Measurements from ENCODE around the gene COBL. TPM values are rescaled to one million over a fixed set of nuclear protein-coding genes. Genes with fewer than 3 reads are reported as not detected.
A peak's percentile ranks its signal among the peaks of the same experiment; 100 is the strongest.

The COBL gene
- total RNA-seq, 1 experiment from 2014 or later: 8.6 TPM

GRCh38 chr7:51249187-51249945 lies 67.2 kb downstream of the COBL start:
- in situ Hi-C loops (cut with HindIII; ENCODE audit: low pct_unique_long_range_greater_than_20kb, low sequenced_read_pairs): no loop called here
- DNase-seq (ENCODE audit: low read depth, low spot score): no peak

GRCh38 chr7:51246258-51247245 lies 70.1 kb downstream of the COBL start:
- in situ Hi-C loops (cut with HindIII; ENCODE audit: low pct_unique_long_range_greater_than_20kb, low sequenced_read_pairs): no loop called here
- no peak for DNase-seq (ENCODE audit: low read depth, low spot score)

GRCh38 chr7:51244885-51245284 lies 71.7 kb downstream of the COBL start:
- no peak for DNase-seq (ENCODE audit: low read depth, low spot score)
- in situ Hi-C loops (cut with HindIII; ENCODE audit: low pct_unique_long_range_greater_than_20kb, low sequenced_read_pairs): no loop called here

- in situ Hi-C loops (cut with HindIII; ENCODE audit: low pct_unique_long_range_greater_than_20kb, low sequenced_read_pairs): no loop called here
- no peak for DNase-seq (ENCODE audit: low read depth, low spot score)
These were observed 72.6 kb downstream of the COBL start for GRCh38 chr7:51244053-51244452.

- in situ Hi-C loops (cut with HindIII; ENCODE audit: low pct_unique_long_range_greater_than_20kb, low sequenced_read_pairs): no loop called here
These were observed 73.0 kb downstream of the COBL start for GRCh38 chr7:51243631-51244030.

DNA sequence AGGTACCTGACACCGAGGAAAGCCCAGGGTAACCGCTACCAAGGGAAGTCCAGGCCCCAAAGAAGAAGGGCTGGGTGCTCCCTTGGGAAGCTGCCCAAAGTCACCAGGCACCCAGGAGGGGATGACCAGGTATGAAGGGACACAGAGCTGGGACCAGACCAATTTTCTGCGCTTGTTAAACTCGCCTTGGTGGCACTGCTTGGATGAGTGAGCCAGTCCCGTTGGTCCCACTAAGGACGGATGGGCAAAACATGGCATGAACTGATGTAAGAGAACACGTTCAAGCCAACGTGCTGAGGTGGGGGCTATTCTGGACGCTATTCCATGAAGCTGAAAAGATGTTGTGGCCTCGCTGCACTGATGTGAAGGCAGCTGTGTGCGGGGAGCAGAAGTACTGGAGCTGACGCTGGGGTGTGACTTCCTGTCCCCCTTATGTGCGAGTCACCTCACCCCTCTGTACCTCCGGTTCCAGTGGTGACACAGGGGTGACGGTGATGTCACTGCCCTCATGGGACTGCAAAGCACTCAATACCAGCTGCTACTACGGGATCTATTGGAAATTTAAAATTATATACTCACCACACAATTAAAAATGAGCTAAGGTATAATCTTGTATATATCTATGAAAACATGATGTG lies 73.6 kb downstream of the COBL start:
- in situ Hi-C loops (cut with HindIII; ENCODE audit: low pct_unique_long_range_greater_than_20kb, low sequenced_read_pairs): no loop called here

More at GRCh38 chr7:51243631-51244030, 73.0 kb downstream of the COBL start:
- no peak for DNase-seq (ENCODE audit: low read depth, low spot score)

GRCh38 chr7:51242007-51242691 lies 74.5 kb downstream of the COBL start:
- peak; percentile 14 for DNase-seq (ENCODE audit: low read depth, low spot score)
- in situ Hi-C loops (cut with HindIII; ENCODE audit: low pct_unique_long_range_greater_than_20kb, low sequenced_read_pairs): no loop called here

More for the DNA sequence above, 73.6 kb downstream of the COBL start:
- no peak for DNase-seq (ENCODE audit: low read depth, low spot score)

- no peak for DNase-seq (ENCODE audit: low read depth, low spot score)
- in situ Hi-C loops (cut with HindIII; ENCODE audit: low pct_unique_long_range_greater_than_20kb, low sequenced_read_pairs): no loop called here
These were observed 75.7 kb downstream of the COBL start for GRCh38 chr7:51240868-51241267.

DNA sequence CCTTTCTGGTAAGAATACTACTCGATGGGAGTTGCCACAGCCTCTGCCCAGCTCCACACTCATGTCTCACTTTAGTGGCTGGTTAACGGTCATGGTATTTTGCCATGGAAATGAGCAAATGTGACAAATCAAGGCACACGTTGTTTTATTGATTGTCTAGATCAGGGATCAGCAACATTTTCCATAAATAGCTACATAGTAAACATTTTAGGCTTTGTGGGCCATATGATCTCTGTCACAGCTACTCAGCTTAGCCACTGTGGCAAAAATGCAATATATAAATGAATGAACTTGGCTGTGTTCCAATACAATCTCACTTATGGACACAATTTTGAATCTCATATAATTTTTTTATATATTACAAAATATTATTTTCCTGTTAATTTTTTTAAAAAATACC lies 76.9 kb downstream of the COBL start:
- no peak for DNase-seq (ENCODE audit: low read depth, low spot score)
- in situ Hi-C loops (cut with HindIII; ENCODE audit: low pct_unique_long_range_greater_than_20kb, low sequenced_read_pairs): no loop called here

- no peak for DNase-seq (ENCODE audit: low read depth, low spot score)
- in situ Hi-C loops (cut with HindIII; ENCODE audit: low pct_unique_long_range_greater_than_20kb, low sequenced_read_pairs): no loop called here
These were observed 77.6 kb downstream of the COBL start for GRCh38 chr7:51238981-51239495.

- in situ Hi-C loops (cut with HindIII; ENCODE audit: low pct_unique_long_range_greater_than_20kb, low sequenced_read_pairs): no loop called here
- no peak for DNase-seq (ENCODE audit: low read depth, low spot score)
These were observed 79.0 kb downstream of the COBL start for GRCh38 chr7:51237446-51238133.

DNA sequence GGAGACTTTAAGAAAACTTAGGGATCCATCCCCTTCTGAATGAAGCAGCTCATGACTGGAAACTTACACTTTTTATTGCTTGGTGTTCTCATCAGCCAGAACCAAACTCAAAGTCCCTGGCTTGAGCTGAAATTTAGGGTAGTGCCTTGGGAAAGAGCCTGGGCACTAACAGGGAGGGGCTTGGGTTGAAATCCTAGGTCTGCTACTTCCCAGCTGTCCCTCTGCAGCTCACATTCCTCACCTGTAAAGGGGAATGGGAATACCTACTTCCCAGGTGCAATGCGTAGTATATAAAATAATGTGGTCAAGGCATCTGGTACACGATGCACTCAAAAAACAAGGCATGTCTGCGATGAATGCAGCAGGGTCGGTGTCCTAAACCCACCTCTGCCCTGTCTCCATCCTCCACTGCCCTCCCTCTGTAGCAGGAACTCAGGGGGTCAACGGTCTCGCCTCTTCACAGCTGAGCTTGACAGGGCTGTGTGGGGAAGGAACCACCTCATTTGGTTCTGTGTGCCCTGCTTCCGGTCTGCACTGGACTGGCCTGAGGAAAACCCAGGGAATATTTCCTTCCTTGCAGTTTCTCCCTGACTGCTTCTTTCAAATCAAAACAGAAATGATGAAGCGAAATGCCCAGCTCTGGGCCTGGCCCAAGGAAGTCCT lies 80.0 kb downstream of the COBL start:
- no peak for DNase-seq (ENCODE audit: low read depth, low spot score)
- in situ Hi-C loops (cut with HindIII; ENCODE audit: low pct_unique_long_range_greater_than_20kb, low sequenced_read_pairs): no loop called here

DNA sequence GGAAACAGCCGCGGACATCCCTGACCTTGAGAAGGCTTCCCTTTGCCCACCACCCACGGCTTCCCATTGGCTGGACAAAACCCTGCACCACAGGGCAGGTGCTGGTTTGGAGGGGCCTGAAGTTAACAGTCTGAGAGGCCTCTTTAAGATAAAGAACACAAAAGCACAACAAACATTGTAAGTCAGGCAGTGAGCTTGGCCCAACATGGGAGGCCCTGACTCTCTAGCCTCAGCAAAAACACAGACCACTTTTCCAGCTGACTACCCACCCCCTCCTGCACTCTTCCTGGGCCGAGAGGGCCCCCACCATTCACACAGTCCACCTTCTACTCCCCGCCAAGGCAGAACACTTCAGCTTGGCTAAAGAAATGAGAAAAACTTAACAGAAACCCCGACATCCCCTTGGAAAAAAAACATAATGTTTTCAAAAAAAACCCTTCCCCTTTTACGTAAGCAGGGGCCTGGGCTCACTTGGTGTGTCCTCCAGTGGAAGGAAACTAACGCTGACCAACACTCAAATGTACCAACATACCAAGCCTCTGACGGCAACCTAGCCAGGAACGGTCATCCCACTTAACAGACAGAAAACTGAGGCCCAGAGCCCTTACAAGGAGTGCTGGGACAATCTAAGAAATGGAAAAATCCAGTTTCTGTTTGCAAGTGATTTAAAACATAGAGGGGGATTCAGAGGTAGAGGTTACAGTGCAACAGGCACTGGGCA lies 80.9 kb downstream of the COBL start:
- in situ Hi-C loops (cut with HindIII; ENCODE audit: low pct_unique_long_range_greater_than_20kb, low sequenced_read_pairs): no loop called here
- DNase-seq (ENCODE audit: low read depth, low spot score): no peak

- in situ Hi-C loops (cut with HindIII; ENCODE audit: low pct_unique_long_range_greater_than_20kb, low sequenced_read_pairs): no loop called here
- no peak for DNase-seq (ENCODE audit: low read depth, low spot score)
These were observed 81.8 kb downstream of the COBL start for GRCh38 chr7:51234609-51235308.

DNA sequence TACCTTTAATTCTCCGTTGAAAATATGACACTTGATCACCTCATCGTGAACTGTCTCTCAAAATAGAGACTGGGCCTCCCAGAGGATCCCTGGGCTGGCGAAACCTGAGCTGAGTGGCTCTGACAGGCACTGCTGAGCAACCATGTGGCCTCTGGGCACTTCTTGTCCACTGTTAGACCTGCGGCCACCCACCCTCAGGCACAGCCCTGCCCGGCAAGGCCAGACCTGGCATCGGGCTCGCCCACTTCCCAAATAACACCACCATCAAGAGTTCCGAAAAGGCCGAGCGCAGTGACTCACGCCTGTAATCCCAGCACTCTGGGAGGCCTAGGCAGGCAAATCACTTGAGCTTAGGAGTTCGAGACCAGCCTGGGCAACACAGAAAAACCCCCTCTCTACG lies 82.5 kb downstream of the COBL start:
- in situ Hi-C loops (cut with HindIII; ENCODE audit: low pct_unique_long_range_greater_than_20kb, low sequenced_read_pairs): no loop called here
- no peak for DNase-seq (ENCODE audit: low read depth, low spot score)

Measured in SK-MEL-5 (cell line).